ENCODE results near the gene NBEA.

NBEA gene

GRCh38 chr13:35191883-35192282 lies 249.8 kb downstream of the NBEA start:
- no peak for FAIRE-seq

GRCh38 chr13:35198613-35199200 lies 256.6 kb downstream of the NBEA start:
- no peak for FAIRE-seq

GRCh38 chr13:35208587-35208986 lies 266.5 kb downstream of the NBEA start:
- FAIRE-seq = no peak

DNA sequence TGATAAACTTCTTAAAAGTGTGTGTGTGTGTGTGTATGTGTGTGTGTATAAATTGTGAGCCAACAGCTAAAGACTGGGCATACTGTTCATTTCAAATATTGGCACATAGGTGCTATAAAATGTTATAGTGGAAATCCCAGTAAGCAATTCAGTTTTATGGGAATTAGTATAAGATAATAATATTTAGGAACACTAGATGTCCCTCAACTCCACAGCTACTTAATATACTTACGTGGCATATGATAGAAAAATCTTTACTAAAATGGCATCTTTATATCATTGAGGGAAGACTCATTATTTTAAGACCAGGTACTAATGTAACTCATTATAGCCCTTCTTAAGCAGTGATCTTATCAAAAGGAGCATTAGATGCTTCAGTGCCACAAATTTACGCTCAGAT lies 268.2 kb downstream of the NBEA start:
- FAIRE-seq = no peak

GRCh38 chr13:35211949-35212348 lies 269.9 kb downstream of the NBEA start:
- no peak for FAIRE-seq

GRCh38 chr13:35213911-35214310 lies 271.8 kb downstream of the NBEA start:
- FAIRE-seq = no peak

GRCh38 chr13:35216131-35216530 lies 274.1 kb downstream of the NBEA start:
- no peak for FAIRE-seq

DNA sequence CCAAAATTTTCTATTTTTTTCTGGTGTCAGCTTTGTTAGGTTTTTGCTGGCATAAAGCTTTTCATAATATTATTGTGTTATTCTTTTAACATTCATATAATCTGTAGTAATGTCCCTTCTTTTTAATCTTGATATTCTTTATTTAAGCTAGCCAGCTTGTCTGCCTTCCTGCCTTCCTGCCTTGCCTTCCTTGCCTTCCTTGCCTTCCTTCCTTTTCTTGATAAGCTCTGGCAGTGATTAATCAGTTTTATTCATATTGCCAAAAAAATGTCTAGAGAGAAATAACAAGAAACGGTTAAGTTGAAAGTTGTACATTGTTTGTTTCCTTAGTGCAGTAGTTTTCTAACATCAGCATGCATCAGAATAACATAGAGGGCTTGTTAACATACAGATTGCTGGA lies 277.0 kb downstream of the NBEA start:
- no peak for FAIRE-seq

- no peak for FAIRE-seq
These were observed 283.1 kb downstream of the NBEA start for GRCh38 chr13:35225159-35225558.

DNA sequence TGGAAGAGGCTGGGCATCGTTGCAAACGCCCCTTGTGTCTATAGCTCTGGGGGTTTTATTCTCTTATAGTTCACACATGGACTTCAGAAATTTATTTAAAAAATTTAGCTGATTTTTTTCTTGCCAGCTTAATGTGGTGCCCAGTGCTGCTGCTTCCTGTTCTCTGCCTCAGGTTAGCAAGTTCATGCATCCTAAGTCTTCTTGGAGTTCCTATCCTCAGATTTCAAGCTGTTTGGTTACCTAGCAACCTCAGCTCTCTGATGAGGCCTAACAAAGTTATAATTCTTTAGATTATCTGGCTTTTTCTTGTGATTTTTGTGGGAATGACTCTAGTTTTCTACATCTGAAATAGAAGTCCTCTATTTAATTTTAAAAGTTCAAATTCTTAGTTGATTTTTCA lies 283.5 kb downstream of the NBEA start:
- no peak for FAIRE-seq

DNA sequence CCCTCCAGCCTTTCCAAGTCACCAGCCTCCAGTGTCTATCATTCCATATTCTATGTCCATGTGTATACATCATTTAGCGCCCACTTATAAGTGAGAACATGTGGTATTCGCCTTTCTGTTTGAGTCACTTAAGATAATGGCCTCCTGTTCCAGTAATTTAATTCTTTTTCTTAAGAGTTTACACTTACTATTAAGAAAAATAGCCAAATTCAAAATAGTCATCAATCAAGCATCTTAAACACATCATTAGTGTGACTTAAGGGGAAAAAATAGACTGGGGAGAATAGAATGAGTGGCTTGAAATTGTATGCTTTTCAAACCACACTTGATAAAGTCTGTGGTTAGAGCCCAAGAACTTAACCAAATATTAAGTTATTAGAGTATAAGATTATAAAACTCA lies 286.5 kb downstream of the NBEA start:
- no peak for FAIRE-seq

DNA sequence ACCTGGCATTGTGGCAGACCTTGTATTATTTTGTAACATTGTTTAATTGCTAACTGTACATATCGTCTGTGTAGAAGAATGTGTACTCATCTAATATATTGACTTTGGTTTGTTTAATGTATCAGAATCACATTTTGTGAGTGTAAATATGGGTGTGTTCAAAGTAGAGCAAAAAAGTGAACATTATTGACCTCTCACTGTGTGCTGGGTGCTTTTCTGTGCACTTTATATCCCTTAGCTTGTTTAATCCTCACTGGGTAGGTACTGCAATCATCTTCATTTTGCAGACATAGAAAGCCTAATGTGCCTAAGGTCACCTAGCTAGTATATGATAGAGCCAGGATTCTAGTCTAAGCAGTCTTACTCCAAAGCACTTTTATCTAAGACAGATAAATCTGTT lies 289.4 kb downstream of the NBEA start:
- no peak for FAIRE-seq

DNA sequence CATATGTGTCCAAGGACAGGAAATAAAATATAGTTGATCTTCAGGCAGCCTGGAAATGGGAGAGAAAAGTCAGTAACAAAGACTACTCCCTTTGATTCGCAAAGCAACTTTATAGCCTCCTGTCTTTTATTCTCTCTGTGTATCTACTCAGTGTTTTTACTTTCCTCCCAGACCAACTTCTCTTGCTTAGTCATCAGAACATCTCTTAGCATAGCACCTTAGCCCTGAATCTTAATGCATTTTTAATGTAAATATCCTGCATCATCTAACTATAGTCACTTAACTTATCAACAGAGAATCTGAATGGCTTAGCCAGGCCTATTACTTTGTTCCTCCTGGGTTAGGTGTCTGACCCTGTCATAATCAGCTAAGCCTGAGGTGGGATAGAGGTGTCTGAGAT lies 296.2 kb downstream of the NBEA start:
- no peak for FAIRE-seq

GRCh38 chr13:35252536-35253205 lies 310.6 kb downstream of the NBEA start:
- FAIRE-seq = no peak

- FAIRE-seq = no peak
These were observed 313.2 kb downstream of the NBEA start for GRCh38 chr13:35255241-35255640.

GRCh38 chr13:35256459-35257148 lies 314.5 kb downstream of the NBEA start:
- FAIRE-seq = no peak

DNA sequence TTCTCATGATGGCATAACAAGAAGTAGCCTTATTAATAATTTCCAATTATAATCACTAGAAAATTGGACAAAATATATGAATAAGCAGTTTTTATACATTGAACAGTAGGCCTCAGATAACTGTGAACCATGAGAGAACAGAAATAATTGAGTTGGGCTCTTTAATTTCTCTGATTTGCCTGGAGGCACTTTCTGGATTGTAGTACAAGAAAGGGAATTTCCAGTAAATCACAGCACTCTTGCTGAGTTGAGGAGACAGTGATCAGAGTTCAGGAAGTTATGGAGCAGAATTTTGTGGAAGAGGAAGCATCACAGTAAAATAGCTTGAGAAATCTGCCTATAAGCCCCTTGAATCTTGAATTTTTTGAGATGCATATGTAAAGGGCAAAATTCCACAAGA lies 318.2 kb downstream of the NBEA start:
- FAIRE-seq = no peak

DNA sequence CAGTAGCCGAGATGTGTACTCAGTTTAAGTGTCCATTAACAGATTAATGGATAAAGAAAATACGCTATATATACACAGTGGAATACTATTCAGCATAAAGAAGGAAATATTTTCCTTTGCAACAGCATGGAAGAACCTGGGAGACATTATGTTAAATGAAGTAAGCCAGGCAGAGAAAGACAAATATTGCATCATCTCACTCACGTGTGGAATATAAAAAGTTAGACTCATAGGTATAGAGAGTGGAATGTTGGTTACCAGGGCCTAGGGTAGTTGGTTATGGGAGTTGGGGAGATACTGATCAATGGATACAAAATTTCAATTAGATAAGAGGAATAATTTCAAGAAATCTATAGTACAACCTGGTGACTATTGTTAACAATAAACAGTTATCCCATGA lies 324.3 kb downstream of the NBEA start:
- no peak for FAIRE-seq

- FAIRE-seq = no peak
These were observed 336.8 kb downstream of the NBEA start for GRCh38 chr13:35278917-35279316.

DNA sequence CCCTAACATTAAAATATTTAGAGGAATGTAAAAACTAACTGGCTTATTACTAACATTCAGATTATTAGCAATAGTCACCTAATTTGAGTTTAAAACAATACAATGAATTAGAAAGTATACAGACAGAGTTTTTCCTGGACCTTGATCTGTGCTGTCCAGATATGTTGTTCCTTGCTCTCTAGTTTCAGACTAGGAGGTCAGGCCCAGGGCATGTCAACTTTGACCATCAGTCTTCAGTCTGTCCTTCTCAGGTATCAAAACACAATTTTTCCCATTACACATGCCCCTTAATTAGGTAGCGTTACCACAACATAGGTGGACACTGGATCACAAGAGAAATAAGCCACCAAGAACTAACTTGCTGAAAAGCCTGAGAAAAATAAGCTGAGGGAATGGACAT lies 337.4 kb downstream of the NBEA start:
- no peak for FAIRE-seq

GRCh38 chr13:35283856-35284255 lies 341.8 kb downstream of the NBEA start:
- FAIRE-seq = no peak

DNA sequence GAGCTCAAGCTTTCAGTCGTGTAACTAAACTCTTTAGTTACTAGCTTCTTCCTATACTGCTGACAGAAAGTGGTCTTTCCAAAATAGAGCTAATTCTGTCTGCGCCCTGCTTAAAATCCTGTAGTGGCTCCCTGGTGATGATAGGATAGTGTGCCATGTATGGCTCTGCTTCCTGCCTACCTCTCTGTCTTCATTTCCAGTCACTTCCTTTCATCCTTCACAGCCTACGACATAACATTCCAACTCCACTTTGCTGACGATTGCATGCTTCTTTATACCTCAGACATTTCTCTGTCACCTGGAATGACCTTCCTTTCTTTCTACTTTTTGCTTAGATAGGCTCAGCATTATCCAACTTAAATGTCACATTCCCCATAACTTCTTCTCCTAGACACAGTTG lies 343.6 kb downstream of the NBEA start:
- FAIRE-seq = no peak

- FAIRE-seq = no peak
These were observed 350.3 kb downstream of the NBEA start for GRCh38 chr13:35292329-35292728.

DNA sequence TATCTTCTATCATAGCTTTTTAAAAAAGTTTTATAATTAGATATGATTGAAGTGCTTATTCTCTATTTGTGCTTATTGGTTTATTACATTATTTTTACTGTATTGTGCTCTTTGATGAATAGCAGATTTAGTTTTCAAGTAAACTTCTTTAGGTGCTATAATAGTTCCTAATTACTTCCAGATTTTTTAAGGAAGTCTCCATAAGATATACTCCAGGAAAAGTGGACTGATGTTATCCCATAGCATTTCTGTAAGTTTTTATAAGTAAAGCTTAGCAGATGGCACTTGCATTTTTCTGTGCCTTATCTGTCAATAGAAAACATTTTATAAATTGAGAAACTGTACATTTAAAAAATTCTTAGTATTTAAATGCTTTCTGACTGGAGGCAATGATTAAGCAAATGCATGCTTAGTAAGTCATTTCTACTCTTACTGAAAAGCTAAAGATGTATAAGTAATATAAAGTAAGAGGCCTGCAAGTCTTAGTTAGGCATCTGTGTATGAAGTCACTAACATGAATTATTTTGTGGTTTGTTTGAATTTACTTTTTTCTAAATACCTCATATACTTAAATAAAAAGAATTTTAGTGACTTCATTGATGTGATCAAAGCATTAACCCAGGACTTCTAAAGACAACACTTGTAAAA lies 351.6 kb downstream of the NBEA start:
- no peak for FAIRE-seq
